HG02884 (cell line): ENCODE measurements around the gene KCNQ1.

Source experiments
- ATAC-seq: cut with Tn5 transposase; IDR thresholded peaks from one replicate; pipeline ENCODE4 v1.9.1; 2021; ENCODE audit warnings: mild to moderate bottlenecking, moderate library complexity; ENCODE audit not compliant: unreplicated experiment

Gene KCNQ1

DNA sequence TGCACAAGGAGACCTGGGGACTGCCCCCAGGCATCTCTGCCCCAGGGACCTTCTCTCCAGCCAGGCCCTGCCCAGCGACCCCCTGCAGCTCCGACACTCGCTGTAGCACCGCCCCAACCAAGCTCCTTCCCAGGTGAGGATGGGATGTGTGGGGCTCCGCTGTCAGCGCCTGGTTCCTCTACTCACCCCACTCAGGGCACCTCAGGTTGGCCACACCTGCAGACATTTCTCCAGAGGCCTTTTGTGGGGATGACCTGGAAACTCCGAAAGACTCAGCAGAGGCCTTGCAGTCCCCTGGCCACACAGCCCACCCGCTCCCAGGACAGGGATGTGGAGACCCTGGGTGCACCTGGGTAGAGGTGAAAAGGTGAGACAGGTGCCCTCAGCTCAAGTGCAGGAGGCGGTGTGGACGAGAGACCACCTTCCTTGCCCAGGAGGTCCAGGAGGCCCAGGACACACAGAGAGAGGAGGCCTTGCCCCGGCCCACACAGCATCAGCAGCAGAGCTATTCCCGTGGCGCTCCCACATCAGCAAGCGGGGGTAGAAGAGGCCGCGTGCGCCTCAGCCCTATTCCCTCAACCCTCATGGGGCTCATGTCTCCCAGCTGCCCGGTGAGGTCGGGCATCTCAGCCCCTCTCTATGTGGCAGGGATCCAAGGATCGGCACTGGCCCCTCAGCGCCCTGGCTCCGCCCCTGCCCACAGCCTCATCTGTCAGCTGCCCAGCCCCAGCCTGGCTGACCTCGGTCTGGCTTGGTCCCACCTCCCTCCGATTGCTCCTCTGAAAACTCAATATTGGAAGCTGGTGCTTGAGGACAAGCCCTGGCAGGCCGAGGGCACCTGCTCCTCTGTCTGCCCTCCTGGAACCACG is 21.4 kb upstream of the KCNQ1 start:
- ATAC-seq, result no peak

DNA sequence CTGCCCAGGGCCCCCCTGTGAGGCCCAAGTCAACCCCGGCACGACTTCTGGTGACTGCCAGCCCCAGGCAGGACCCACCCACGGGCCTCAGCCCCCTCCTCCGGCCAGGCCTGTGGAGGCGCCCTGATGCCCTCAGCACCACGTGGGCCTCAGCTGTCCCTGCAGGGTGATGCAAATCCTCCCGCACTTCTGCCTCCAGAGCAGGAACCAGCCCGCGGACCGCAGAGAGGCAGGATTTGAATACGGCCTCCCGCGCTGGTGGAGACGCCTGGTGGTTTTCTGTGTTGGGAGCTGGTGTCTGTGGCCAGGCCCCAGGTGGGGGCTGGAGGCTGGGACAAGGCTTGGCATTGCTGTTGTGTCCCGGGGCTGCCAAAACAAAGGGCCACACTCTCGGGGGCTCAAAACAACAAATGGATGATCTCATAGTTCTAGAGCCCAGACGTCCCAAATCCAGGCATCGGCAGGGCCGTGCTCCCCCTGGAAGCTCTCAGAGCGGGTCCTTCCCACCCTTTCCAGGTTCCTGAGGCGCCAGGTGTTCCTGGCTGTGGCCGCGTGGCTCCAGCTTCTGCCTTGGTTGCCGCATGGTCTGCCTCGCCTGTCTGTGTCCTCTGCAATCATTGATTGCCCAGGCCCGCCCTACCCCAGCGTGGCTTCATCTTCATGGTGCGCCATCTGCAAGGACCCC is 19.9 kb upstream of the KCNQ1 start:
- no peak for ATAC-seq

DNA sequence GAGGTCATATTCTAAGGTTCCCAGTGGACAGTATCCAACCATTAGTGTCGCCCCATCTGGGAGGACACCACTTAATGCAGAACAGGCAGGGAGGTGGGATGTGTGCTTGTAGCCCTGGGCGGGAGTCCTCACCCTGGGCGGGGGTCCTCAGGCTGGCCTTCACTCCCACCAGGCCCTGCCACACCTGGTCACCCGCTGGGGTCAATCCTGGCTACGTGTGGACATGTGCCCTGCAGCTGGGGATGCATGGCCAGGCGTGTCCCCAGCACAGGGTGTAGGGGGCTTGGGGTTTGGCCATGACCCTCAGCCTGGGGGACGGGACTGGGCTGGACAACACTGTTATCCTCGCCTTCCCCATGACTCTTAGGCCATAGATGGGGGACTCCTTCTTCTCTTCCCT is 19.3 kb upstream of the KCNQ1 start:
- ATAC-seq, result no peak

DNA sequence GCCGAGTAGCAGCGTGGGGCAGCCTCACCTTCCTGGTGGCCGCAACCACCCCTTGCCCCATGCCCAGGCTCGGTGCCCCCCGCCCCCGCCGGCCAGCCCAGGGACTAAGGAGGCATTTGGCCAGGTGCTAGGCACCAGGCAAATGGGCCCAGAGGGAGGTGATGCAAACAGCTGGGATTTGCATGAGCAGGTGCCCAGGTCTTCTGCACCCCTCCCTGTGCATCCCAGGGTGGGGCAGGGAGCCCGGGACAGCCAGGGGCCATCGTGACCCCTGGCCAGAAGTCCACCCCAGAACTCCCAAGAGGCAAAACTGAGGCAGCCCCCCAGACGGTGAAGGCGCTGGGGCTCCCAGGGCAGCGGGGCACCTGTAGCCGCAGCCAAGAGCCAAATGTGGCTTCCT is 18.6 kb upstream of the KCNQ1 start:
- ATAC-seq, result no peak

DNA sequence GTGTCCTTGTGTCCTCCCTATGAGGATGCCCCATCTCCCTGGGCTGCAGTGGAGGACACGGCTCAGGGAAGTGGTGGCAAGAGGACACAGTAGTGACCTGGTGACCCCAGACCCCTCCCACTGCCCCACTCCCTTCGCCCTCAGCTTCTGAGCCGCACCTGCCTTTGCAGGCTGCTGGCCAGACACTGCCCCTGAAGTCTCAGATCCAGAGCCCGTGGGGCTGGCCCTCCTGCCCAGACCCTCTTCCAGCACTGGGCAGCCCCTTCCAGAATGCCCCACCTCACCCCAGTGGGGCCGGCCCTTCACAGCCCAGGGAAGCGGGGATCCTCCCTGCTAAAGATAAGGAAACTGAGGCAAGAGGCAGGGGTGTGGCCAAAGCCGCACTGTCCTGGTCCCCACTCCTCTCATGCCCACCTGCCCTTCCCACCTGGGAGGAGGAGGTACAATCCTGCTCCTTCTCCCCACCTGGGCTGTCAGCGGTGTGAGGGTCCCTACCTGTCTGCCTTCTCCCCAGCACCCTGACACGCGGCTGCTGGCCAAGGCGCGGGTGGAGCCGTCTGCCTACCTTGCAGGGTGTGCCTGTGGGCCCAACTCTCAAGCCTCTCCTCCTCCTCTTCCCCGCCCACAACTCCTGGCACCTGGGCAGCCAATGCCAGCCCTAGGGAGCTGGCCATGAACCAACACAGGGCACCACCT is 17.8 kb upstream of the KCNQ1 start:
- no peak for ATAC-seq

DNA sequence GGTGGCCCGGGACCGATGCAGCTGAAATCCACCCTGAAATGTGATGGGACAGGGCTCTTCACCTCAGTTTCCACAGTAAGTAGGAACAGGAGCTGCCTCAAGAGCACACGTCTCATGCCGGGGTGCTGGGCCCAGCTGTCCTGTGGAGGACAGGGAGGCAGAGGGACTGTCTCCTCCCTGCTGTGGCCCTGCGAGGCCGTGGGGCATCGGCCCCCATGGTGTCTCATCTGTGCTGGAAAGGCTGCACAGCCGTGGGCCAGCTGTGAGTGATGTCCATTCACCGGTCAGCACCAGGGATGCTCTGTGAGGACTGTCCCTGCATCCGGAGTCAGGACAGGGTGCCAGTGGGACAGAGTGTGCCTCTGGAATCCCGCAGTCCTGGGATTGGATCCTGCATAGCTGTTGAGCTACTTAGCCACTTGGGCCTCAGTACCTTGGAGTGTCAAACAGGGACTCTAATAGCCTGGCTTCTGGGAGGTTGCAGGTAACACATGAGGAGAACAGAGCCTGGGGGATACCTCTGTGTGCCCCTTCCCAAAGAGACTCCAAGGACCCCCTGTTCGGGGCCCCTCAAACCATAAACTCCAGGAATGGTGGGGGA is 17.0 kb upstream of the KCNQ1 start:
- ATAC-seq, result no peak

DNA sequence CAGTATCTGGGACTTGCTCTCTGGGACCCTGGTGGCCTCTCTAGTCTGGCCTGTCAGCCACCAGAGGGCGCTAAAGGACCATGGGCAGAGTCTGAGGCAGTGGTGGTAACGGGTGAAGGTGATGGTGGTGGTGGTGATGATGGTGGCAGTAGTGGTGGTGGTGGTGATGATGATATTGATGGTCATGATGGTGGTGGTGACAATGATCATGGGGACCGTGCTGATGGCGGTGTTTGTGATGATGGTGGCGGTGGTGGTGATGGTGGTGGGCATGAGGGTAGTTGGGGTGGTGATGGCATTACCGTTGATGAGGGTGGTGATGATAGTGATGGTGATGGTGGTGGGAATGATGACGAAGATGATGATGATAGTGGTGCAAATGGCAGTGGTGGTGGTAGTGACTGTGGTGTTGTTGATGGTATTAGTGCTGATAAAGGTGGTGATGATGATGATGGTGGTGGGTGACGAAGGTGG is 16.4 kb upstream of the KCNQ1 start:
- ATAC-seq, result no peak

DNA sequence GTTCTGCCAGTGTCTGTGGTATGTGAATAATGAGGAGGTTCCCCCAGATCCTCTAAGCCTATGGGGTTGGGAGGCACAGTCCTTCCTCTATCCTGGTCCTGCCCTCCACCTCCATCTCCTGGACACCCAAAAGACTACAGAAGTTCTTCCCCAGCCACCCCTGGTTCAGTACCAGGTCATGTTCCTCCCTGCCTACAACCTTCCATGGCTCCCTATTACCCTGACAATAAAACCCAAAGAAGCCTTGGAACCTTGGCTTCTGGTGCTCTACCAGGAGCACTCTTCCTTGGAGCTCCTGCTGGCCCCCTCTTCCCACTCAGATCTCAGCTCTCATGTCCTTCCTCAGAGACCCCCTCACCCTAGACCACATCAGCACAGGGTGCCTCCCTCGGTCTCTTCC is 13.4 kb upstream of the KCNQ1 start:
- no peak for ATAC-seq

DNA sequence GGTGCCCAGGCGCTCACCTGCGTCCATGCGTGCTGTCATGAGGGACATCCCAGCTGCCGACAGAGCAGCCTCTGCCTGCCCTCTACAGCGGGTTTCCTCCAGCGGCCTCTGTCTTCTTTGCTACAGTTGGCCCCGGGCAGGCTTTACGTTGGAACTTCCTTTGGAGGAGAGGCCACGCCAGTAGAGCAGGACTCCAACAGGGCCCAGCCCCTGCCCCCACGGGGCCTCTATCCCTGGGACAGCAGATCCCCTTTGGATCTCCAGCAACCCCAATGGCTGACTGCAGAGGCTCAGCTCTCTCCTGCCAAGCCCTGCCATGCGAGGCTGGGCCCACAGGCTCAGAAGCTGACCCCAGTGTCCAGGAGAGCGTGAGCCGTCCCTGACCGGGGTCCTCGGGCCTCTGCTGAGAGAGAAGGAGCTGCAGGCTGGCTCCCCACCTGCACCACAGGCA is 12.6 kb upstream of the KCNQ1 start:
- no peak for ATAC-seq

DNA sequence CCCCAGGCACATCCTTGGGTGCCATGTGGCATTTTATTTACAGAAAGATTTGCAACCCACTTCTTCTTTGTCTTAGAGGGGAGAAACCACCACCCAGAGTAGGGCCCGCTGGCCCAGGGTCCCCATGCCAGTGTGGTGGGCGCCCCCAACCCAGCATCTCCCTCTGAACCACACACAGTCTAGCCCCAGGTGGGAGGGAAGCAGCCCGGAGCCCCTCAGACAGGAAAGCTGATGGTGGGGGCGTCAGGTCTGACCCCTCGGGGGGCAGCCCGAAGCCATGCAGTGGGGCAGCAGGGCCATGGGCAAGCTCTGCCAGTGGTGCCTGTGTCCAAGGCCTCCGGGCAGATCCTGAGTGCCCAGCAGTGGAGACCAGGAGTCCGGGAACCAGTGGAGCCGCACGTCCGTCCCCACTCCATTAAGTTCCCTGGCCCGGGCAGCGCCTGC is 12.2 kb upstream of the KCNQ1 start:
- ATAC-seq, result no peak

DNA sequence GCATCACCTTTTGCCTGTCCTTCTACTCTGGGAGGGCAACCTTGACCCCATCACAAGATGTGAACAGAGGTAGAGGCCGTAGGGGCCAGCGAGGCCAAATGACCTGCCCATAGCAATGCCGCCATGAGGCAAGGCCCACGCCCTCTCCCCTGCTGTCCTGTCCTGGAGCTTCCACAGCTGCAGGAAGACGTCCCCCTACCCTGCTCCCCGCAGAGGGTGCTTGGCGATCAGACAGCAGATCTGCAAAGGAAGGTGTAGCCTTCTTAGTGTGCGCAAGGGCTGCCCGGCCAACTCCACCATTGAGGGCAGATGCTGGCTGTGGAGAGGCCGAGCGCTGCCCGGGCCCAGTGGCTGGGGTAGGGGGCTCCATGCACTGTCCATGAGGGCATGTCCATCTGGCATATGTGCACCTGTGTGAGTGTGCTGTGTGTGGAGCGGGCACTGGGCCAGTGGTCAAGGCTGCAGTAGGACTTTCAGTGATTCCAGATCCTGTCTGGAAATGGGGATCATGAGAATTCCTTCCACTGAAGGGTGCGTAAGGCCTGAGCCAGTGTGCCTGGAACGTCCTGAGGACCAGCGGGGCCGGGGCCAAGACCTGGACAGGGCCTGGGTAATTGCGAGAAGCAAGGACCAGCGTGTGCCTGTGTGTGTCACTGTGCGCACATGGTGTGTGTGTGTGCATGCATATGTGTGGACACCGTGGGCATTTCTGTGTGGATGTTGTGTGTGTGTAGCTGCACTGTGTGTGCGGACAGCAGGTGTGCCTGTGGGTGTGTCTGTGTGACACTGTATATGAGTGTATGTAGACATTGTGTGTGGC is 11.5 kb upstream of the KCNQ1 start:
- no peak for ATAC-seq

DNA sequence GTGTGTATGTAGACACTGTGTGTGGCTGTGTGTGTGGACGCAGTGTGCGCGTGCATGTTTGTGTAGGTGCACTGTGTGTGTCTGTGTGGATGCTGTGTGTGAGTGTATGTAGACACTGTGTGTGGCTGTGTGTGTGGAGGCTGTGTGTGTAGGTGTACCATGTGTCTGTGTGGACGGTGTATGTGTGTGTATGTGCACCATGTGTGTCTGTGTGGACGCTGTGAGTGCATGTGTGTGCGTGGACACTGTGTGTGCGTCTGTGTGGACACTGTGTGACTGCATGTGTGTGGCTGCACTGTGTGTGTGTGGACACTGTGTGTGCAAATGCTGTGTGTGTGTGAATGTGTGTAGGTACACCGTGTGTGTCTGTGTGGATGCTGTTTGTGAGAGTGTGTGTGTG is 10.8 kb upstream of the KCNQ1 start:
- ATAC-seq, result no peak

DNA sequence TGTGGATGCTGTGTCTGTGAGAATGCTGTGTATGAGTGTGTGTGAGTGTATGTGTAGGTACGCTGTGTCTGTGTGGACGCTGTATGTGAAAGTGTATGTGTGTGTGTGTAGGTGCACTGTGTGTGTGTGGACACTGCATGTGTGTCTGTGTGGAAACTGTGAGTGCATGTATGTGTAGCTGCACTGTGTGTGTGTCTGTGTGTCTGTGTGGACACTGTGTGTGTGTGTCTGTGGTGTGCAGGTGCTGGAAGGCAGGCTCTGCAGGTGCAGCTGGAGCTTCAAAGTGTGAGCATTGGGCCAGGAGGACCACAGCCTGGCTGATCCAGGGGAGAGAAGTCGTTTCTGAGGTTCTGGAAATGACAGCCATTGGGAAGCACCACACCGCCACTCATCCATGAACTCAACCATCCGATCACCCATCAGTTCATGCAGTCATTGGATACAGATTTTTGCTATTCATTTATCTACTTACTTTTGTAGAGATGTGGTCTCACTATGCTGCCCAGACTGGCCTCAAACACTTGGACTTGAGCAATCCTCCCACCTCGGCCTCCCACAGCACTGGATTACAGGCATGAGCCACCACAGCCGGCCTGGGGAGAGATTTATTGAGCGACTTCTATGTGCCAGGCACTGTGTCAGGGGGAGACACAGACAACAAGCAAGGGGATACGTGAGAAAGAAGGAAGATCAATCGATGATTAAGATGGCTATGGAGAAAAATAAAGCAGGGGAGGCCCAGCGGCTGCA is 10.1 kb upstream of the KCNQ1 start:
- no peak for ATAC-seq

DNA sequence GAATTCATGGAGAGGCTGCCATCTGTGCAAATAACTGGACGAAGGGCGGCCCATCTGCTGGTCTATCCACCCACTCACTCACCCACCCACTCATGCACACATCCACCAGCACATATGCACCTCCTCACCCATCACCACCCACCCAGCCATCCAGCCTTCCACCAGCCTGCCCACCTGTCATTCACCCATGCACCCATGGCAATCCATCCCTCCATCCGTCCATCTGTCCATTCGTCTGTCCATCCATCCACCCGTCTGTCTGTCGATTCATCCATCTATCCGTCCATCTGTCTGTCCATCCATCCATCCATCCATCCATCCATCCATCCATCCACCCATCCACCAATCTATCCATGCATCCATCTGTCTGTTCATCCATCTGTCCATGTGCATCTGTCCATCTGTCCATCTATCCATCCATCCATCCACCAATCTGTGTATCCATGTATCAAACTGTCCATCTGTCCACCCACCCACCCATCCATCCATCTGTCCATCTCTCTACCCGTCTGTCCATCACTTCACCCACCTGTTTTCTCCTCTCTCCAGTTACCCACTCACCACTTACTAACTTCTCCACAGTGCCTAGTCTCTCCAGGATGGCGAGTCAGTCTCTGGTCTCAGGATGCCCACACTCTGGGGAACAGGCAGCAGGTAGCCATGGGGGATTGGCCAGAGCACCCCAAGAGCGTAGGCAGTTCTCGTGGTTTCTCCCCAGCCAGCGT is 9.4 kb upstream of the KCNQ1 start:
- ATAC-seq, result no peak

DNA sequence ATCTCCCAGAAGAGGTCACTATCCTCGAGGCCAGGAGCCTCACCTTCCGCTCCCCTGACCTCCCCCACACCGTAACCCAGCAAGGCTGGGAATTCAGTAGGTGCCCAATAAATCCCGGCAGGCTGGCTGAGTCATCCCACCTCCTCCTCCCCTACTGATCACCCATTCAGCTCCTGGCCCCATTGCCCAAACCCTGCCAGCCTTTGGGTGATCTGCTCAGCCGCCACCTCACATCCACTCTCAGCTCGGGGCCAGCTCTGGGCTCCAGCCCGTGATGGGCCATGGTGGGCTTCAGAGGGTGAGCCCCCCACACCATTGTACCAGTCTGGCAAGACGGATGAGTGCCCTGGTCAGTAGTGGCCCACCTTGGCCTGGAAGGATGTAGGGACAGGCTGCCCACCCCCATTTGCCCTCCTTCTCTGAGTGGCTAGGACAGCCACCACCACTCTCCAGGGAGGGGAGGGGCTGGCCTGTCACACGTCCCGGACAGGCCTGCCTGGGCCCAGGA is 8.7 kb upstream of the KCNQ1 start:
- no peak for ATAC-seq

DNA sequence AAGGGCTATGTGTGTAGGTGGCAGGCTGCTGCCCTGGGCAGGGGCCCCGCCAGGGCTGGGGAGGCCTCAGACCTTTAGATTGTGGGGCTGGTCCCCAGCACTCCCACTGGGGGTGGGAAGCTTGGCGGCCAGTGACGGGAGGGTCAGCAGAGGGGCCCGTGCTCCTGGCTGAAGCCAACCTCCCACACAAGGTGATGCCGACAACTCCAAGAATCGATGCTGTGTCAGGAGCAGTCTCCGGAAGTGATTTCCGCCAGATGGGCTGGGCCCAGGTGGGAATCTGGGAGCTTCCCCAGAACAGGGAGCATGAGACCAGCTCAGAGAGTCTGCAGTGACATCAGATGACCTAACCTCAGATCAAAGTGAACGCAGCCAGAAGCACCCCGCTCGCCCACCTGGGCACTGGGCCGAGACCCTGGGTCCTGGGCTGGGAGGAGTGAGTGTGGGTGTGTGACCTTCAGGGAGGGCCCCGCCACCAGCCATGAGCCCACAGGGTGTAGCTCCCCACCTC is 8.2 kb upstream of the KCNQ1 start:
- ATAC-seq, result no peak

DNA sequence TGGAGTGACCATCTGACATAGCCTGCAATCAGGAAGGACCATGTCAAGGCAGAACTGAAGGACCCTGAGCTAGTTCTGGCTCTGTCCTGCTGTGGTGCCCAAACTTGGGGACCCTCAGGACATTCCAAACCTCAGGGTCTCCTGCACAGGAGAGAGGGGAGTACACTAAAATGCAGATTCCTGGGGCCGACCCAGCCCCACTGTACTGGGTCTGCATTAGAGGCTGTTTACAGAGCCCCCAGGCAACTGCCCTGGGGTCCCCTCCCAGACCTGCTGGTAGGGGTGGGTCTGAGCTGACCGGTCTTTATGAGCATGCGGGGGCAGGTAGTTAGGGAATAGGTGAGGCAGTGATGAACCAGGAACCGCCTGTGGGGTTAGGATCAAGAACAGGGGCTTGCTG is 7.3 kb upstream of the KCNQ1 start:
- no peak for ATAC-seq

DNA sequence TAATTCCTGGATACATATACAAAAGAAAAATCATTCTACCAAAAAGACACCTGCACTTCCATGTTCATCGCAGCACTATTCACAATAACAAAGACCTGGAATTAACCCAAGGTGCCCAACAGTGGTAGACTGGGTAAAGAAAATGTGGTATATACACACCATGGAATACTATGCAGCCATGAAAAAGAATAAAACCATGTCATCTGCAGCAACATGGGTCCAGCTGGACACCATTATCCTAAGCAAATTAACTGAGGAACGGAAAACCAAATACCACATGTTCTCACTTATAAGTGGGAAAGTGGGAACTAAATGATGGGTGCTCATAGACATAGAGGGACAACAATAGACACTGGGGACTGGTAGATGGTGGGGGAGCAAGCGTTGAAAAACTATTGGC is 5.0 kb upstream of the KCNQ1 start:
- ATAC-seq, result no peak

DNA sequence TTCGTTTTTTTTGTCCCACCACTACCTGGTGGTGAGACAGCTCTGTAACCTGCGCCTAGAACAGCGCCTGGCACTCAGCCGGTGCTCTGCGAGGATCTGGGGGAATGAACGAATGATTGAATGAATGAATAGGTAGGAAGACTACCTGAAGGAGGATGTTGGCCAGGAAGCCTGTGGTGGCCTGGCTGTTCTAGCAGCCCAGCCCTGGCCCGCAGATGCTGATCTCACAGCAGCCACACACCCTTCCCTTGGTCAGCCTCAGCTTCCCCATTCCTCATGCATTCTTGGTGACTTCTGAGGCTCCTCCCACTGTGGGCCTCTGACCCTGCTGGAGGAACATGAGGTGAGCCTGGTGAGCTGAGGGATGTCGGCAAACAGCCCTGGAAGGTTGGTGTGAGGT is 4.2 kb upstream of the KCNQ1 start:
- ATAC-seq, result no peak
